Measurements from ENCODE around the gene ASB7.
"Not testable (repeated sequence)": the region's sequence is repeated elsewhere in the genome, so short reads cannot be mapped to it uniquely, and the experiment has no call there.

ASB7 gene, protein sequence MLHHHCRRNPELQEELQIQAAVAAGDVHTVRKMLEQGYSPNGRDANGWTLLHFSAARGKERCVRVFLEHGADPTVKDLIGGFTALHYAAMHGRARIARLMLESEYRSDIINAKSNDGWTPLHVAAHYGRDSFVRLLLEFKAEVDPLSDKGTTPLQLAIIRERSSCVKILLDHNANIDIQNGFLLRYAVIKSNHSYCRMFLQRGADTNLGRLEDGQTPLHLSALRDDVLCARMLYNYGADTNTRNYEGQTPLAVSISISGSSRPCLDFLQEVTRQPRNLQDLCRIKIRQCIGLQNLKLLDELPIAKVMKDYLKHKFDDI

DNA sequence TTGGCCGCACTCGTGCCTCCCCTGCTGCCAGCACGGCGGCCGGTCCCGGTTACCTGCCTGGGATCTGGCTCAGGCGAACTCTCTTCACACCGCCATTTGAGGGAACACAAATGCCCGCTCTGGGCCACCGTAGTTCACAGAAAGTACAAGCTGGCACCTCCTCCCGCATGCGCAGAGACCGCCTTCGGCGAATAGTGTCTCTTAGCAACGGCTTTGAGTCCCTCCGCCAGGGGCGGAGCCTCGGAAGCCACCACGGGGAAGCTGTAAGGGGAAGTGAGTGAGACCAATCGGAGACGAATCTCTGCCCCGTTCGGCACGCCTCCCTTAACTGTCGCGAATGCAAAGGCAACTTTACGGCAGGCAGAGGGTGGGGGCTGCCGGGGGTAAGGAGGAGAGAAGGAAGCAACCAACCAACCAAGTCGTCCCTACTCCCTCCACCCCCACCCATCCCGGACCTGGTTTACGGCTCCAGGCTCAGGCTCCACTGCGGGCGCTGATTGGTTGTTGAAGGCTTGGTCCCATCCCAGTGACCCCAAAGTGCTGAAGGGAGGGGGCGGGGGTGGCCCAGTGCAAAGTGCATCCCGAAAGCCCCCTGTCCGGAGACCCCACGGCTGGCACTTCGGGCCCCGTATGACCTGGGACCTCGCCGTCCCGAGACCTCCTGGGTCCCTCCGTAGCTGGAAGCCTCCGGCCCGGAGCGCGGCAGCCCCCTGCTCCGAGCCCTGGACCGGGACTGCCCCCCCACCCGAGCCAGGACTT is at the start of gene ASB7, which contains the start of gene LINS1:
Gene ASB7, plus strand, starts transcription at position 526 of the 759 bp plus-strand sequence. CDS start 9,628 bp downstream, outside the sequence.
Gene LINS1, minus strand, starts transcription at position 121 of the 759 bp plus-strand sequence. CDS start 21,342 bp downstream, outside the sequence.
- DNase-seq, result peak; percentile 98

DNA sequence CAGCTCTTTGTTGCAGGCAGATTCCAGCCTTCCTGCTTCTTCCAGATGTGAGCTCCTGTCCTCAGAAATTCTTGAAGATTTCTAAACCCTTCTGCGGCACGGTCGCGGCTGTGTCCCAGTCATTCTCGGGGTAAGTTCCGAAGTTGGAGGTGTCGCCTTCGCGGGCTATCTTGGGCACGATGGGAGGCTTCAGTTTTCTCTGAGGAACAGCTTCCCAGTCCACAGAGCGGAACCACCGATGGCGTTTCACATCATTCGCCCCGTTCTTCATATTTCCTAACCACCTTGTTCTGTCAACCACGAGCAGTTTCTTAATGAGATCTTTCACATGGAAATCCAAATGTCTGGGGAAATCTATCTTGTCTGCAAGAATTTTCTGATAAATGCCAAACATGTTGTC is 48.9 kb upstream of the ASB7 start:
- no peak for DNase-seq

DNA sequence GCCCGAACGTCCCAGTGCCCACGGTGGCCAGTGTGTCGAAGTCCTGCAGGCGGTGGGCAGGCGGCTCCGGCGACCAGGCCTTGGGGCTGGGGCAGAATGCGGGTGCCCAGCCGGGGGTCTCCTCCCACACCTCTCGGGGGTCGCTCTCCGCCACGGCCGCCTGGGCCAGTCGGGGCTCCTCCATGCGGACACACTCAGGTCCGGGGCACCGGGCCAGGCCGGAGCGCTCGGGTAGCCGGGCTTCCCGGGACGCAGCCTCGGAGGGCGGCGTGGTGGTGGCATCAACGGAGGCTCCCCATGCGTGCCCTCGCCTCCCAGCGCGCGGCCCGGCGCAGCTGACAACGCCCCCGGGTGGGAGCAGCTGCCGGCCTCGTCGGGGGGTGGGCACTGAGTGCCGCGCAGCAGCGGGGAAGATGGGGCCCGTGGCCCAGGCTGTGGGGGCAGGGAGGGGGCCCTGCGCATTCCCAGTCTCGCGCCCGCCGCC is 43.6 kb upstream of the ASB7 start:
- DNase-seq, result no peak

DNA sequence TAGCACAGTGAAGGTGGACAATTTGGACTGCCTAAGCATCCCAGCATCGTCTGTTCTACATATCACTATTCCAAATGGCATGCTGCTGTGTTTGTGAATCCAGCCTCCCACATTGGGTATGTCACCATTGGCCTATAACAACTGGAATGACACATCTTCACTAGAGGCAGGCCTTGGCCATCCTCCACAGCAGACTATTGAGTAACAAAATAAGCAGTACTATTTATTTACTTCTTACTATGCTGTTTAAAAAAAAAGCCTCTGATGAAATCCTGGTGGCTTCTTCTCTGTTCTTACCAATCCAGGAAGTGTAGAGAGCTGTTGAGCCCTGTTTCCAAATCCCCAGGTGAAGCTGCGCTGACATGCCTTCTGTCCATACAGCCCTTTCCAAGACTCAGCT is 43.1 kb upstream of the ASB7 start:
- DNase-seq, result no peak

DNA sequence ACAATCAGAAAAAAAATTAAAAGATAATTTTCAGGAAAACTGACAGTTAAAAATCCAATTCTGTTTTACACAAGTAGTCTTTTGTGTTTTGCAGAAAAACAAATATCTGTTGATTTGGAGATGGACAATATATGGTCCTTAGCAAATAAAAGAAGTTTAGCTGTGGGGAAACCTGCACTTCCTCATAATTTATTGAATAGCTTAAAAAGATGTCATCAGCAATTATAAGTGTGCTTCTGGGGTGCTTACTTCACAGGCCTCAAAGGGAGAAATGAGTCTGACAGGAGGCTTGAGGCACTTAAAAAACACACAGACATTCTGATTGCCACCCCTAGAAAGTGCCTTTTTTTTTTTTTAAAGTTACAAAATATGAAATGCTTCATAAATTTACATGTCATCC is 42.1 kb upstream of the ASB7 start:
- DNase-seq, result no peak

DNA sequence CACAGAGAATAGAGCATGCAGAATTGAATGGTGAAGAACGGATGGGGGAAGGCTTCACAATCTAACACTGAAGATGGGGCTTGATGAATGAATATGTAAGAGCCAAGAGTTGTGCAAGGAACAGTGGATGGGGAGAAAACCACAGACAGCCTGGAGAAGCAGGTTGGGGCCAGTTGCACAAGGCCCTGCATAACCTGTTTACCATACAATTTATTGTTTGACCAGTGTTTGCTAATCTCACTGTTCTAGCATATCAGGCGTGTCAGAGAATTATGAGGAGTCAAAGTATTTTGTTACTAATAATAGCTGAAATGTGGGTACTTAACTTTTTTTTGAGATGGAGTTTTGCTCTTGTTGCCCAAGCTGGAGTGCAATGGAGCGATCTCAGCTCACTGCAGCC is 36.8 kb upstream of the ASB7 start:
- no peak for DNase-seq

DNA sequence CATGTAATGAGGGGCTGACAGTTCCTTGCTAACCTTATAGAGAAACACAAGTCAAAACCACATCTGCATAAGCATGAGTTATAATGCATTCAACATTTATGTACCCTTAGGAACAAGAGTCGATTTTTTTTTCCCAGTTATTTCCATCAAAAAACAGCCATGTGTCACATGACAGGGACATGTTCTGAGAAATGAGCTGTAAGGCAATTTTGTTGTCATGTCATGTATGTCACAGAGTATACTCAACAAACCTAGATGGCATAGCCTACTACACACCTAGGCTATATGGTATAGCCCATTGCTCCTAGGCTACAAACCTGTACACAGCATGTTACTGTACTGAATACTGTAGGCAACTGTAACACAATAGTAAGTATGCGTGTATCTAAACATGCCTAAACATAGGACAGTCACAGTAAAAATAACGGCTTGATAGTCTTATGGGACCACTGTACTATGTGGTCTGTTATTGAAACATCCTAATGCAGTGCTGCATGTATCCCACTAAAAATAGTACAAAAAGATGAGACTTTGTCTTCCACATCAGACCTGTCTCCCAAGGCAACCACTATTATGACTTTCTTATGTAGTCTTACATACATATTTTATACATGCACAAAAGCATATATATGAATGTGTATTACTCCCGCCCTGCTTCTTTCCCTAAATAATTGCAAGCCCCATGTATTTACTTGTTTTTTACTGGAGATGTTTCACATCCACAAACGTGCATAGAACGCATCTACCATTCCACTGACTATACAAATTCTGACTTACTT is 35.4 kb upstream of the ASB7 start:
- DNase-seq, result no peak

DNA sequence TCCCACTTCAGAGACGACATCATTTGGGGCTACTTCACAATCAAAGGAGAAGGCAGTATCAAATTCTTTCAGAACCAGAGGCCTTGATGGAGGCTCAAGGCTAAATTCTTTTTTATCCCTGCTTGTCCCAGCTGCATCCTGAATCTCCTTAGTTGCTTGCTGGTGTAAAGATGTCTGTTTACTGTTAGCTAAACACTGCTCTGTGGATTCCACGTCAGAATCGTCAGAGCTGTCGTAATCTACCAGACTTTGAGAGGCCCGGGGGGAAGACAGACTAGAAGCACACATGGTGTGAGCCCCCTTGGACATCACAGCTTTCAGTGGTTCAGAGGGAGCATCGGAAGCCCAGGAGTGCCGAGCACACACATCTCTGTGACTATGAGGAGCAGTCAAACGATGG is 33.0 kb upstream of the ASB7 start:
- no peak for DNase-seq

DNA sequence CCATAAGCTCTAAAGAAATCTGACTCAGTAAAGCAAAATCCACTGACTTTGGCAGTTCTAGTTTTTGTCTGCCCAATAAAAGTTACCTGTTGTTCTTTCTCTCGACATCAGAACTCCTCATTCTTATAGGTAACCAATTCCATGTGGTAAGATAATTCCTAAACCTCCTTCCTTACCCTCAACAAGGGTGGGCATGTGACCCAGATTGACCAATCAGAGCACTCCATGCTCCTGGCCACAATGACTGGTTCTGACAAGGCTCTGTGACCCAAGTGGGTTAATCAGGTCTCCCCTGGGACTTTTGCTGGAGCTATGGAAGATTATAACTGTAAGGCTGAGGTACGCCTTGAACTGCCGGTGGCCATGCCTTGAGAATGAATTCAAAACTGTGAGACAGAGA is 32.1 kb upstream of the ASB7 start:
- no peak for DNase-seq

DNA sequence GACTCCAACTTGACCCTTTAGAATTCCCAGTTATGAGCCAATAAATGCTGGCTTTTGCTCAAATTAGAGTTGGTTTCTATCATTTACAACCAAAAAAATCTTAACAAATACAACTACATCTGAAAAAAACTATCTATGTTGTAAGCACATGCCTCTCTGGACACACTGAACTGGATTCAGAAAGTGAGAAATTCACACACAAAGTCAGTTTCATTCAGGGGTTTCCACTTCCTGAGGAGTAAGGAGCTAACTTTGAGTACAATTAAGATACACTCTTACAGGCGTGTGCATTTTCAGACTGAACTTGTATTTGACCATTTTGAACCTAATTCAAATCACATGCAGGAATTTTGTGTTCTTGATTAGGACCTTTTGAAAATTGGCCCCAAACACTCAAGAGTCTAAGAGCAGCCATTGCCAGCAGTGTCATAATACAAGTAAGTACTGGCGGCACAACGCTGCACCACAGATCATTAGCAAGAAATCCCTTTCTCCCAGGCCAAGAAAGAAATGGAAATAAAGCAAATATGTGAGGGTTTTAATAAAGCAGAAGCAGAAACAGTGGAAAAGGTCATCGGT is 31.6 kb upstream of the ASB7 start:
- no peak for DNase-seq

DNA sequence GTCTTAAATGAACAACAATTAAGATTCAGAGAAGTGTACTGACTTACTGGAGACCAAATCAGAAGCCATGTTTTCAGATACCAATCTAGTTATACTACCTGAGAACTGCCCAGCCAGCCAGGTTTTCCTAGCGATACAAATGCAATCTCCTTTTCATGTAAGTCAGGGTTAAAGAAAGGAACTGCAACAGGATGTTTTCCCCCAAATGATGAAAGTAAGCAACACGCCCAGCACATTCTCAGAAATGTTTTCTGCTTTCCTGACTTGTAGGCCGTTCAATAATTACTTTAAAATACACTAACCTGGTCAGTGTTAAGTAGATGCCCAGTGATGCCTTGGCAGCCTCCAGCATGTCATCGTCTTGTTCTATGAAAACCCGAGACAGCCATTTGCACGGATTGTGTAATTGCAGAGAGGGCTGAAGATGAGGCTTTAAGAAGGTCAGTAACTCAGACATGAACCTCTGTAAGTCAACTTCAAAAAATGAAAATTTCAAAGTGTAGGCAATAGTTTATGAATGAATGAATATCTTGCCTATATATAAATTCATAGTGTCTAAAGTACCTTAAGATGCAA is 30.7 kb upstream of the ASB7 start:
- no peak for DNase-seq

DNA sequence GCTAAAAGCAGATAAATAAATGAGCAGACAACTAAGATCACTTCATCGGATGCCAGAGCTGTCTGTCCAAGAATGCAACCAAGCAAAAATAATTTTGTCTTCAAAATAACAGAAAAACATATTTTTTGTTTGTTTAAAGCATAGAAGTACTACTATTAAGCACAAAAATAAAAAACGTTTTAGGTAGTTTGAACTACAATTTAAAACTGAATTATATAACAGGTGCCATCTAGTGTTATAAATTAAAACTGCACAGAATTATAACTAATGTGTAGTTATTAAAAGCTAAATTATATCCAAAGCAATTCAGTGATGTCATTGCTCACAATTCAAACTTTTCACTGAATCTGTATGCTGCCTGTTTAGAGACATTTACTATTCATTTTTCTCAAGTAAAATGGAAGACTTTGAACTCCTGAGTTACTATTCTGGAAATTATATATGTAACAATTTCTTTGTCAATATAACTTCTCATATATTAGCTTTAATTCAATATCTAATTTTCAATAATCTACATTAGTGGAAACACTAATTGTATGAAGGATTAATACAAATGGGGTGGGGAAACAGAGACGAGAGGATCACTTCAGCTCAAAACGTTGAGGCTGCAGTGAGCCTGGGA is 29.9 kb upstream of the ASB7 start:
- no peak for DNase-seq

DNA sequence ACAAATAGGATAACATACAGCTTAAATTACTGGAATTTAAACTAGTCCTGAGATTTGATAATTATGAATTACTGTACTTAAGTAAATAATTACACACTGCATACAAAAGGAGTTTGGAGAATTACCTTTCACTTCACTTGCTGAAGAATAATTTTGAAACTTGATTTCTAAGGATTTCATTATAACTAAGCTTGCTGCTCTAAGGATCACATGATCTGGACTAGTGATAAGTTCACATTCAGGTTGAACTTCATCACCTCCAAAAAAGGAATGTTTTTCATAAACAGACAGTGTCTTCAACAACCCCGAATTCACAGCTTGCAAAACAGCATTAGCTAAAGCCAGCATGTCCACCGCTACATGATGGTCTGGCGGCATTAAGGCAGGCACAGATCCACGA is 28.9 kb upstream of the ASB7 start:
- no peak for DNase-seq

DNA sequence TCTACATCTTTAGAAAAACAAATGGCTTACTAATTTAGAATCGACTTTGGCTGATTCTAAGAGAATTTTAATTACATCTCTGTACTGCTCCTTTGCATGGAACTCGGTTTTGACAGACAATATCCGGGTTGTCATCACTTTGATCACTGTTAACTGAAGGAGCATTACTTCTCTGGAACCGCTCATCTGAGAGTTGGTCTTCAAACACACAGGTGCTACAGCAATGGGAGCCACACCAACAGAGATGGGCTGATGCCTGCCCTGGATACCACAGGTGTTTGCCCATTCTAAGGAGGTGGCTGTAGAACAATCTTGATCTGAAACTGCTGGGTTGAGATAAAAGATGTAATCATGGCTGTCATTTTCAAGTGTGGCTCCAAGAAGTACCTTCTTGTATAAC is 22.0 kb upstream of the ASB7 start:
- DNase-seq, result no peak

DNA sequence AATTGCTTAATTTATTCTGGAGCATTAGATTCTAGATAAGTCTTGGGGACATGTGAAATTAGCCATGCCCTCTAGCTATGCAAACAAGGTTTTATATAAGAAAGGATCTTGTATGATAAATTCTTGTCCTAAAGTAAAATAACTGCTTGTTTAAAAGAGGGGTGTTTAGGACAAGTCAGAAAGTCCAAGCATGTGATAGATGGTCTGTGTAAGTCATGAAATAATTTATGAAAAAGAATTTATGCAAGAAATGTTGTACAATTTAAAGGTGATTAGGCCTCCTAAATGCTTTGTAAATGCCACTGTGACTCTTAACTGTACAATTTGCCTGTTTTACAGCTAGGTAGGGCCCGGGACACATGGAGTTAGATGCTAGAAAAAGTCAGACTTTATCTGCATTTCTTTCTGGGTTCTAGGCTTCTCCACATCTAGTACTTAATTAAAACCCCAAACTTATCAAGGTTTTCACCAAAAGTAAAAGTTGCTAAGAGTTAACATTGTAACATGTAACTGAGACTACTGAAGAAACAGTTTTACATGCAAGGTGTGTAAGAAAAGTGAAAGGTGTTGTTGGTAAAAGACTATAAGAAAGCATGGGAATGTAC is 13.6 kb upstream of the ASB7 start:
- no peak for DNase-seq

DNA sequence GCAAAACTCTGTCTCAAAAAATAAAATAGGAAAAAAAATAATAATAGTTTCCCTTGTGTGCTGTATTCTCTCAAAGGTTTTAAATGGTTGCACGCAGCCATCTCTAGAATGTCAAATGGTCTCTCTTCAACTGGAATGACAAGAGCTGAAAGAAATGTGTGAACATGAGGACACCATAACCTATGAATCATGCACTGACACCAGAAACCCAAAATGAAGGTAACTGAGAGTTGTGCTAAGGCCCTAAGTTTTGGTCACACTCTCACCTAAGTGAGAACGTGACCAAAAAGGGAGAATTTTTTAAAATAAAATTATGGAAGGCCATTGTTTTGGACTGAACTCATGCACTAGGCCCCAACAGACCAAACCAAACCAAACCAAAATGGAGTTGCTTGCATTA is 11.2 kb upstream of the ASB7 start:
- not testable (repeated sequence) for DNase-seq

DNA sequence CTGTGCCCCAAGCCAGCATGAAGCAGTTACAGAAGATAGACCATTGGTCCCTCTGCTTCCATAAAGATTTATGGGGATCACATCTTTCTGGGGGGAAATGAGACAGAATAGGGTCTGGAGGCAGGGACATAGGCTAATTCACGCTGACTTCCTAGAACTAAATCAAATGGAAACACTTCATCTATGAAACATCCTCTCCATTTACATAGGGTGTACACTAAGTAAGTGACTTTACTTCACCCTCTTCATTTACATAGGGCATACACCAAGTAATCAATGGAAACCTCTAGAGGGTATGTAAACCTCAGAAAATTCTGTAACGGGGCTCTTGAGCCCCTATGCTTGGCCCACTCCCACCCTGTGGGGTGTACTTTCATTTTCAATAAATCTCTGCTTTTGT is 10.6 kb upstream of the ASB7 start:
- no peak for DNase-seq

DNA sequence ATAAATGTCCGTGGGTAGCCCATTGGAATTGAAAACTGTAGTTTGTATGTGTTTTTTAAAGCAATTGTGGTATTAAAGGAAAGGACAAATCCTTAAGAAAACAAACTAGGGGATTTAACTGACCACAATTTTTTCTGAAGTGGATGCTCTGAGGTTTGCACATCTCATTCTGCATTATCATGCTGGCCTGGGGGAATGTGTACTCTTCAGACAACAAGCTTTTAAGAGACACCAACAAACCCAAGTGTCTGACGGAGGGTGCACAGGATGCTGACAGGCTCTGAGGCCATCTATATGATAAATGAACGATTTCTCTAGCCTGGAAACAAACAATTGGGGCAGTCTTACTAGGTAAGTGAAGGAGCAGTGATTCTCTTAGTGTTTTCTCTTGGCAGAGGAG is 9.5 kb upstream of the ASB7 start:
- no peak for DNase-seq

DNA sequence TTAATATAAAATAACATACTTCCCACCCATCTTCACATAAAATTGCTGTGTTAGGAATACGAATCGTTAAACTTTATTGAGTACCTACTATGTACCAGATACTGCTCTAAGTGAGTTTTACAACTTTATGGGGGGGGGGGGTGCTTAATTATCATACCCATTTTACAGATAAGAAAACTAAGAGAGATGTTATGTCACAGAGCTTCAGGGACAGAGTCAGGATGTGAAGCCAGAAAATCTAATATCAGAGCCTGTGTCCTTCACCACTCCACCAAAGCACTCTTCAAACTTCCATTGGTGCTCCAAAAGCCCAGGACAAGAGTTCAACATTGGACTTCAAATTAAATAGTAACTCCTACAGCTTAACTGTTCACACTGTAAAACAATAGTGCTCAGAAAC is 9.0 kb upstream of the ASB7 start:
- no peak for DNase-seq

DNA sequence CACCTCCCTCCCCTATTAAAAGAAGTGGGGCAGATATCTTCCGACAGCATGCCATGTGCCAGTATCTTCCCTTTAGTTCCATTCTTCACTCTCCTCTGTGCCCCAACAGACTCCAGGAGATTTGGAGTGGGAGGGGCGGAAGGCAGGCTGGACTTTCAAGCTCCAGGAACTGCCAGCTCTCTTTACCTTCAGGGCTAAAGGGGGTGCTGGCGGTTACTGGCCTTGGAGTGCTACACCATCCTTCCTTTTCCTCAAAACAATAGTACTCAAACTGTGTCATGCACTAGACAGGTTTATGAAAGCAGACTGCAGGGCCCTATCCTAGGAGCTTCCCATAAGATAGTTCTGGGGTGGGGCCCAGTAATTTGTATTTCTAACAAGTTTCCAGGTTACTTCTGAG is 6.4 kb upstream of the ASB7 start:
- no peak for DNase-seq

DNA sequence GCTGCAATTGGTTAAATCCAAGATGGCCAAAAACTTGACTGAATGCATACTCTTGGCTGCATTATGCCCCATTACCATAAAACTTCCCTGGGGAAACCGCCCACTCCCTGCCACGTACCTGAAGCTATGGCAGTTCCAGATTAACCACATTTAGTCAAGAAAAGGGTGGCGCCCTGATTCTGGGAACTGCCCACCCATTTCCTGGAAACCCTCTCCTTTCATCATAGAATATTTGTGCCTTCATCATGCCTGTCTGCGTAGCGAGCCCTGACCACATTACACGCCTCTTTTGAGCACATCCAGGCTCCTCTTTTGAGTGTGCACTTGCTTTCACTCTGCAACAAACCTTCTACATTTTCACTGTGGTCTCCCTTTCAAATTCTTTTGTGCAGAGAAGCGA is 5.6 kb upstream of the ASB7 start:
- peak; percentile 85 for DNase-seq

DNA sequence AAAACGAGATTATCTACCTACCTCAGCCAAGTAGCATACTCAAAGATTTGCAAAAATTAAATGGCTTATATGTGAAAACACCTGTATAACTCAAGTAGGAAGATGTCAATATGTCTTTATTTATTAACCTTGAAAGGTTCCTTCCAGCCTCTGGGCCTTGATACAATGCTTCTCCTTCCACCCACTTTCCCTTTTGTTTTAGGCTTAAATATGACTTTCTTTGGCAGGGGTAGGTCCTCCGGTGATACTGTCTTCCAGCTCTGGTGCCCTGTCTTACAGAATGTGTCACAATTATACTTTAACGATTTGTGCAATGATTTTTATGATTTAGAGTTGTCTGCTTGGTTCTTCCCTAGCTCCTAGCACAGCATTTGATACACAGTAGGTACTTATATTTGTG is 4.5 kb upstream of the ASB7 start:
- no peak for DNase-seq

All from activated CD4-positive, CD25-positive, alpha-beta regulatory T cell treated with anti-CD3 and anti-CD28 coated beads, Interleukin-2, amount 50 U/mL, for 72 hours (primary cell).